Motor neuron (in vitro differentiated cells): Measurements from ENCODE around the gene PLEKHG2. TPM values are rescaled to one million over a fixed set of nuclear protein-coding genes. Genes with fewer than 3 reads are reported as not detected.
A peak's percentile ranks its signal among the peaks of the same experiment; 100 is the strongest.
"Not testable (repeated sequence)": the region's sequence is repeated elsewhere in the genome, so short reads cannot be mapped to it uniquely, and the experiment has no call there.

Source experiments
- ATAC-seq, 8 experiments: fragments of 200-7000 bp; cut with Tn5 transposase; replicated peaks in 6 of 8; 2 replicates each; pipeline ENCODE4 v1.8.0; 2021; ENCODE audit warnings: mild to moderate bottlenecking in 8 of 8, moderate library complexity in 8 of 8
- H3K27ac ChIP-seq, 2 donors: fragments of 250-450 bp; sonication (Bioruptor Pico); 2 replicates each; pipeline ENCODE4 v1.9.0; 2021; ENCODE audit warnings: antibody characterized with exemption in 2 of 2, mild to moderate bottlenecking in 2 of 2, moderate library complexity in 1 of 2
- H3K4me1 ChIP-seq, 2 donors: fragments of 250-450 bp; sonication (Bioruptor Pico); replicated peaks in 1 of 2; 2 replicates each; pipeline ENCODE4 v1.6.1; 2021; ENCODE audit warnings: antibody characterized with exemption in 2 of 2, mild to moderate bottlenecking in 2 of 2, moderate library complexity in 1 of 2
- H3K4me3 ChIP-seq, 5 donors: fragments of 250-450 bp; sonication (Bioruptor Pico); 2 replicates each; pipeline ENCODE4 v1.9.0; 2021; ENCODE audit warnings: antibody characterized with exemption in 5 of 5, mild to moderate bottlenecking in 5 of 5, moderate library complexity in 4 of 5
- WGBS, 10 experiments: fragments of 450-650 bp; shearing (Covaris generic); methylation state at CpG; one replicate each; pipeline ENCODE4 v1.0.0; 2022; 5-methylcytosine and 5-hydroxymethylcytosine counted together
- in situ Hi-C, 9 experiments: fragments of 400-800 bp; cut with MboI; loops; one replicate each; pipeline ENCODE4 v1.15.0; 2021; ENCODE audit warnings: low sequenced_read_pairs in 9 of 9, low pct_unique_long_range_greater_than_20kb in 2 of 9; ENCODE audit not compliant: unreplicated experiment in 9 of 9
- total RNA-seq, 8 experiments: library from RNA; unstranded; fragments of 300-600 nt; gene quantifications; 2 replicates each; pipeline versions ENCODE4 v1.2.3 to v1.2.4, GENCODE V29; 2022

The PLEKHG2 gene
- total RNA-seq, 8 experiments from 2014 or later = 1.1 to 50.6 (median 13.2) TPM

DNA sequence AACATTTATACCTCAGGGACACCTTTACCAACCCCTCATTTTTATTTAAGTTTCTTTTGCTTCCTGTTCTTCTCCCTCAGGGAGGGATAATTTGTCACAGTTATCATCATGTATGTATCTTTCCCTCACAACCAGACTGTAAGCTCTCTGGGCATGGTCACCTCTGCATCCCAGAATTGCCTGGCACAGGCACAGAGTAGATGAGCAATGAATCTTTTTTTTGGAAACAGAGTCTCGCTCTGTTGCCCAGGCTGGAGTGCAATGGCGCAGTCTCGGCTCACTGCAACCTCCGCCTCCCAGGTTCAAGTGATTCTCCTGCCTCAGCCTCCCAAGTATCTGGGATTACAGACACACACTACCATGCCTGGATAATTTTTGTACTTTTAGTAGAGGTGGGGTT lies 33.1 kb upstream of the PLEKHG2 start:
- H3K27ac ChIP-seq, H3K4me3 ChIP-seq, ATAC-seq, H3K4me1 ChIP-seq, in situ Hi-C loops: not testable (repeated sequence)
- 100% methylated on average over 1 to 3 of the region's 4 CpGs; no CpG with 5 or more reads in 7 of the 10 experiments for WGBS, 10 experiments

- in situ Hi-C loops = no loop called here
- ATAC-seq = no peak
- WGBS, 10 experiments = 53 to 100% (median 90%) methylated on average over 1 to 5 of the region's 14 CpGs; no CpG with 5 or more reads in 5 of the 10 experiments
Observed at GRCh38 chr19:39379865-39380396, 32.5 kb upstream of the PLEKHG2 start.

DNA sequence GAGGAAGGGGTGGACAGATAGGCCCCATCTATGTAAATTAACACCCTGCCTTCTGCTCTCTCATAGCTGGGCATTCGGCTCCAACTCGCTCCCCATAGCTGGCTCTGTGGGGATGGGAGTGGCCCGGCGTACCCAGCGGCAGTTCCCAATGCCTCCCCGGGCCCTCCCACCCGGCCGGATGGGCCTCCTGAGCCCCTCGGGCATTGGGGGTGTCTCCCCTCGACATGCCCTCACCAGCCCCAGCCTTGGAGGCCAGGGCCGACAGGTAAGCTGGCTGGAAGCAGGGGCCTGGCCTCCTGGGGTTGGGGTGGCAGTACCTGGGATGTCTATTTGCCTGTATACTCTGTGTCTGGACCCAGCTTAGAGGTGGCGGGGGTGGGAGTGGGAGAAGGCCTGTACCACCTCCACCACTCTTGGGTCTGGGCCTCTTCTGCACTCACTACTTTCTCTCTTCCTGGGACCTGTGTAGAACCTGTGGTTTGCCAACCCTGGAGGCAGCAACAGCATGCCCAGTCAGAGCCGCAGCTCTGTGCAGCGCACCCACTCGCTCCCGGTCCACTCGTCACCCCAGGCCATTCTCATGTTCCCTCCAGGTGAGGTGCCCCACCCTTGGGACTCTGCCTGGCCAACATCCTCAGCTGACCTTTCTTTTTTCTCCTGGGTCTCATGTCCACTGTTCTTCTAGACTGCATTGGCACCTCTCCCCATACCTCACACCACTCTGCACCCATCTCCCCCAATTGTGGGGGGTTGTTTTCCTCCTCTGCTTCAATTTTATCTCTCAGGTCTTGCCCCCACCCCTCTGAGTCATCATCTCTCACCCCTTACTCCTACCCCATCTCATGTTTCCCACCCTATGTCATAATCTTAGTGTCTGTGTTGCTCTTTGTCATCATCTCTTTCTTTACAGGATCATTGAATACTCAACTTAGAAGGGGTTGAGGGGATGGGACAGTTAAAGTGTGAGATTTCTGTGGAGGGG lies 31.7 kb upstream of the PLEKHG2 start:
- Histone ChIP-seq H3K4me1 (no peaks in the 10 kb centered on the region), H3K27ac (no peak overlapping the region), H3K4me3 (no peak overlapping the region)
- 92 to 100% (median 94%) methylated on average over 3 to 7 of the region's 17 CpGs; no CpG with 5 or more reads in 4 of the 10 experiments for WGBS, 10 experiments
- in situ Hi-C loops = no loop called here
- ATAC-seq = peak in 1 of 8 experiments; percentile 11

More at GRCh38 chr19:39379865-39380396, 32.5 kb upstream of the PLEKHG2 start:
- Histone ChIP-seq H3K4me3 (no peak overlapping the region), H3K4me1 (no peaks in the 10 kb centered on the region), H3K27ac (no peak overlapping the region)

DNA sequence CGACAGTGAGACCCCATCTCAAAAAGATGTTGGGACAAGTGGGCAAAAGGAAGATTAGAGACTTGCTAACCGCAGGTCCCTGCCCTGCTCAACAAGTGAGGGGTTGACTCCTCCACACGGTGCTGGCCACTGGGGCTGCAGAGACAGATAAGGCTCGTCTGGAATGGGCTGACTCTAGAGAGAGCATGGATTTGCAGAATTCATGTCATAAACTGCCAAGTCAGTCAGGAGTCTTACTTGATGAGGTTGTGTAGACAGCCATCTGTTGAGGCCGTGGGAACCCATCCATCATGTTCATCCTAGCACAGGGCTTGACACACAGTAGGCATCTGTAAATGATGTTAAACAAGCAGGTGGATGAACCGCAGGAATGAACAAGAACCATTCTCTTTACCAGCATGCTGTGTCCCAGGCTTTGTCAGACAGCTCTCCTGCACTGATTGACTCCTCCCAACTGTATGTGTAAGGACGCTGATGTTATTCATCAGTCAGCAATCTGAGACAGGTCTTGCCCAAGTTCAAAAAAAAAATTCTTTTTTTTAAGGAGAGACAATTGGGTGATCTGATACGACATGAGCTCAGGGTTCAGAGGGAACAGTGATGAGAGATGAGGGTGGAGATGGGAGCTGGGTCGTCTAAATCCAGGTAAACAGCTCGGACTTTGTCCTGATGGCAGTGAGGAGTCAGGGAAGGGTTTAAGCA lies 30.4 kb upstream of the PLEKHG2 start:
- ATAC-seq = peak in 2 of 8 experiments; percentile 36 to 42
- Histone ChIP-seq H3K4me1 (no peaks in the 10 kb centered on the region), H3K4me3 (no peak overlapping the region), H3K27ac (no peak overlapping the region)
- WGBS, 10 experiments = 60 to 100% (median 91%) methylated on average over 1 to 5 of the region's 10 CpGs
- in situ Hi-C loops = no loop called here

GRCh38 chr19:39382991-39383828 lies 29.3 kb upstream of the PLEKHG2 start:
- 42 to 100% (median 92%) methylated on average over 1 to 4 of the region's 18 CpGs; no CpG with 5 or more reads in 2 of the 10 experiments for WGBS, 10 experiments
- in situ Hi-C loops = no loop called here
- Histone ChIP-seq H3K27ac (no peak overlapping the region), H3K4me1 (no peaks in the 10 kb centered on the region), H3K4me3 (no peak overlapping the region)
- peak in 1 of 8 experiments; percentile 11 for ATAC-seq

- in situ Hi-C loops = no loop called here
- H3K4me1 ChIP-seq = peaks cover 4 to 5% of the 10 kb centered on the region in 2 donors
- 100% methylated on average over 1 of the region's 9 CpGs; no CpG with 5 or more reads in 9 of the 10 experiments for WGBS, 10 experiments
- H3K27ac ChIP-seq = no peak overlapping the region
- H3K4me3 ChIP-seq = no peak overlapping the region
- ATAC-seq = peak in 6 of 8 experiments; percentile 7 to 30 (median 20)
Observed at GRCh38 chr19:39384839-39385568, 27.5 kb upstream of the PLEKHG2 start.

DNA sequence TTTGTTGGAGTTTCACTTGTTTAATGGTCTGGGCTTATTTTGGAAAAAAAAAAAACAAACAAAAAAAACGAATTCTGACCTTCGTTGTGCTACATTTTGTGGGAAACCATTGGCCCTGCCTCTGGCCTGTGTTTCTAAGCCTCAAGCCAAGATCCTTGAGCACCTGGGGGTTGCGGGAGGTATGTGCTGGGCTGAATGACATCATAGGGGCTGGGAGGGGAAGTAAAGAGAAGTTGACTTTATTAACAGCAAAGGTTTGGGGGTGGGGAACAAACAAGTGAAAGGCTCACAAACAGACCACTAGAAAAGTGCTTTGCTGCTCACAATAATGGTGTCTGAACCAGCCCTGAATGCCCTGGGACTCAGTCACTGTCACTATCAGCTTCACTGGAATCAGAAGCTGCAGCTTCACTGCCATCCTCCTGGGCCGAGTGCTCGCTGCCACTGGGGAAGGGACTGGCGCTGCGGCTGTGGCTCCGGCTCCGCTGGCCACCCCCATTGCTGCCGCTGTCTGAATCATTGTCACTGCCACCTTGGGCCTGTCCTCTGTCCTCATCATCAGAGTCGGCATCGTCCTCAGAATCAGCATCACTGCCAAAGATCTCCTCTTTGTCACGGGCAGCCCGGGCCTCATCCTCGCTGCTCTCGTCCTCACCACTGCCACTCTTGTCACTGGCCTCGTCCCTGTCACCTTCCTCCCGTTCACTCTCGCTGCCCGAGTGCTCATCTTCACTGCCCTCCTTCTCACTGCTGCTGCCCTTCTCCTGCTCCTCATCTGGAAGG lies 26.6 kb upstream of the PLEKHG2 start:
- no peak overlapping the region for H3K27ac ChIP-seq
- in situ Hi-C loops = no loop called here
- peaks cover 5 to 6% of the 10 kb centered on the region in 2 donors for H3K4me1 ChIP-seq
- ATAC-seq = no peak
- no peak overlapping the region for H3K4me3 ChIP-seq
- WGBS, 10 experiments = 60 to 100% (median 96%) methylated on average over 1 to 6 of the region's 20 CpGs; no CpG with 5 or more reads in 1 of the 10 experiments

DNA sequence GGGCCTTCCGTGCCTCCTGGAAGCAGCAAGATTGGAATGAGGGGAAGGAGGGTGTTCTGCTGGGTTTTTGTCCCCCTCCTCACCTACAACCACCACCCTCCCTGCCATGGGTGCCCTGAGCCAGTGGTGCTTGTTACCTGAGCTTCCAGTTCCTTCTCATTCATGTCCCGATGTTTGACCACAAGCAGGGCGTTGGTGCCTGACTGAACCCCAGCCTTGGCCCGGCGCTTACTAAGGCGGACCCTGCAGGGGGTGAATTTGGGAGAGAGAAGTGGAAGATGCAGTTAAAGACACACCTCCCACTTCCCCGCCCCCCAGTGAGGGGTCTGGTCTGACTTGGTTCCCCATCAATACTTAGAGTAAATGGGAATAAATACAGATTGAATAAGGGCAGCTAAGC lies 25.9 kb upstream of the PLEKHG2 start:
- in situ Hi-C loops = no loop called here
- H3K4me1 ChIP-seq = peaks cover 5 to 6% of the 10 kb centered on the region in 2 donors
- 80 to 100% (median 93%) methylated on average over 1 to 6 of the region's 7 CpGs; no CpG with 5 or more reads in 4 of the 10 experiments for WGBS, 10 experiments
- ATAC-seq = no peak
- H3K27ac ChIP-seq = no peak overlapping the region
- no peak overlapping the region for H3K4me3 ChIP-seq

GRCh38 chr19:39388657-39389056 lies 23.8 kb upstream of the PLEKHG2 start:
- Histone ChIP-seq H3K4me3 (no peak overlapping the region), H3K27ac (no peak overlapping the region), H3K4me1 (peaks cover 5 to 13% of the 10 kb centered on the region in 2 donors)
- in situ Hi-C loops = no loop called here
- no peak for ATAC-seq
- 83 to 100% (median 95%) methylated on average over 1 to 5 of the region's 5 CpGs; no CpG with 5 or more reads in 6 of the 10 experiments for WGBS, 10 experiments

DNA sequence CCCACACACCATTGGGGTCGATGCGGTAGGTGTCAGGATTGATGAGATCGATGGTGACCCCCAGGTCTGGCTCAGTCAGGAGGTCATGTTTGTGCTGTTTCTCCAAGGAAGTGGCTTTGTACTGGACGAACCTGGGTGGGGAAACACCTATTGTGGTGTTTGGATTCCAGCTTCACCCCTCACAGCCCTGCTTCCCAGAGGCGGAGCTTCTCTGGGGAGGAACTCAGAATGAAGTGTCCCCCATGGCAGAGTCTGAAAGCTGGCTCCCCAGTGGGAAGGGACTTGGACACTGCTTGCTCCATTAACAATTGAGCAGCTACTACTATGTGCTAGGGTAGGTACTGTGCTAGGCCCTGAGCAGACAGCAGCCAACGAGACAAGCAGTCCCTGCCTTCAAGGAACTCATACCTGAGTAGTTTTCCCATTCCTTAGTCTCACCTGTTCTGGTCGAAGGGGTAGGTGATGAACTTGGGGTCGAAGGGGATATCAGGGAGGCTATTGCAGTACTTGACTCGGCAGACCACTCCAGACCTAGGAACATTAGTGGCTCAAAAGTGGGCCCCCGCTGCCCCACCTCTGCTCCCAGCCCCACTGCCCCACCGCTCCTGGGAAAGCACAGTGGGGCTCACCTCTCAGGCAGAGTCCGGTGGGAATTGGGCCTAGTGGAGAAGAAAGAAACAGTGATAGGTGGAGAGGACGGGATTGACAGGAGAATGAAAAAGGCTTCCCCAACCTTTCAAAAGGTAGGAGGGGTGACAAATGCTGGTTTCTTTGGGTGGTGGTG lies 22.6 kb upstream of the PLEKHG2 start:
- in situ Hi-C loops = no loop called here
- Histone ChIP-seq H3K27ac (peak overlapping the region; percentile 98 to 99), H3K4me3 (peak overlapping the region; percentile 62 to 86 (median 68)), H3K4me1 (peaks cover 5 to 13% of the 10 kb centered on the region in 2 donors)
- 10 to 90% (median 80%) methylated on average over 1 to 4 of the region's 13 CpGs; no CpG with 5 or more reads in 3 of the 10 experiments for WGBS, 10 experiments
- ATAC-seq = no peak

DNA sequence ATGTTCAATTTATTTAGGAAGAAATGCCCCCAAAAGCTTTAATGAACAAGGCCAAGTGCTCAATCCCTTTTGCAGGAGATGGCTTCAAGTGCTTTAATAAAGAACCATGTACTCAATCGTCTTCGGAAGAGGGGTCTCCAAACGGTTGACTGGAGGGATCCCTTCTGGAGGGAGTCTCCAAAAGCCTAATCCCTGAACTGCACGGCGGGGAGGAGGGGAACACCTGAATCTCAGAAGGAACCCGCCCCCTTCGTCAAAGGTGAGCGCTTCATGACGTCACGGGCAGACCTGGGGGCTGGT lies 22.1 kb upstream of the PLEKHG2 start:
- Histone ChIP-seq H3K4me3 (peak overlapping the region; percentile 62 to 86 (median 68)), H3K4me1 (peaks cover 5 to 13% of the 10 kb centered on the region in 2 donors), H3K27ac (peak overlapping the region; percentile 98 to 99)
- in situ Hi-C loops = no loop called here
- ATAC-seq = no peak
- 0 to 4% (median 2%) methylated on average over 2 to 10 of the region's 10 CpGs; no CpG with 5 or more reads in 3 of the 10 experiments for WGBS, 10 experiments
